OCI-LY1 (cell line): ENCODE measurements around the gene PANX3.

Experiments
- CTCF ChIP-seq: fragments of 200-600 bp; sonication (generic), shearing (Covaris generic); IDR thresholded peaks from 2 replicates; pipeline ENCODE4 v1.5.1; 2017; ENCODE audit warnings: mild to moderate bottlenecking, antibody characterized with exemption, low read length, moderate library complexity, mixed read lengths
- EZH2 ChIP-seq: fragments of 200-600 bp; sonication (generic), shearing (Covaris generic); IDR thresholded peaks from 2 replicates; pipeline ENCODE4 v1.8.0; 2017; ENCODE audit warnings: borderline replicate concordance, mixed run types, mild to moderate bottlenecking, antibody characterized with exemption, low read length, moderate library complexity, mixed read lengths

- TF ChIP-seq CTCF (no peak), EZH2 (no peak)
These were observed 47.3 kb downstream of the PANX3 start for GRCh38 chr11:124658501-124658900.
